Lower leg skin (tissue), 4 donors: ENCODE measurements around the gene COL25A1. TPM values are rescaled to one million over a fixed set of nuclear protein-coding genes. Genes with fewer than 3 reads are reported as not detected.
"Not testable (repeated sequence)": the region's sequence is repeated elsewhere in the genome, so short reads cannot be mapped to it uniquely, and the experiment has no call there.

ENCODE experiments used
- DNase-seq, 2 donors: peaks; one replicate each; pipeline ENCODE4 v3.0.0-alpha.2; 2019; ENCODE audit warnings: low spot score in 2 of 2
- H3K4me3 ChIP-seq: fragments of 200-600 bp; sonication (generic); 2 replicates; pipeline ENCODE4 v1.5.1; 2017; ENCODE audit warnings: mild to moderate bottlenecking, low read depth; ENCODE audit not compliant: poor library complexity, severe bottlenecking
- CTCF ChIP-seq, 3 donors: fragments of 450-650 bp; IDR thresholded peaks; one replicate each; pipeline ENCODE4 v1.5.1; 2016; ENCODE audit warnings: antibody characterized with exemption in 3 of 3, mild to moderate bottlenecking in 3 of 3, moderate library complexity in 2 of 3
- POLR2A ChIP-seq, 2 donors: fragments of 450-650 bp; IDR thresholded peaks; one replicate each; pipeline ENCODE4 v1.6.1; 2016 to 2017; ENCODE audit warnings: antibody characterized with exemption in 2 of 2, mild to moderate bottlenecking in 1 of 2, moderate library complexity in 1 of 2
- WGBS, 2 donors: methylation state at CpG; one replicate each; pipeline ENCODE4 v1.1.5; 2018; 5-methylcytosine and 5-hydroxymethylcytosine counted together
- intact Hi-C: fragments of 100-400 bp; cut with DNase I; formaldehyde crosslinking; loops from one replicate; pipeline ENCODE4 v1.15.0; 2023; ENCODE audit warnings: low total_unique reads
- total RNA-seq, 4 donors: library from RNA; depleted of rRNA; stranded (reverse); fragments of >200 nt; gene quantifications; one replicate each; pipeline ENCODE4 v1.1.0, GENCODE V29; 2016

COL25A1 gene
- total RNA-seq, 4 donors from 2014 or later: 0.42 to 2.4 (median 1.5) TPM

- intact Hi-C loops: no loop called here
- no peak for TF ChIP-seq CTCF (IDR thresholded peaks at IDR 0.05)
- no peak for TF ChIP-seq POLR2A (IDR thresholded peaks at IDR 0.05)
- no peak for DNase-seq
- H3K4me3 ChIP-seq: no peak overlapping the region
- 75% methylated on average over 3 of the region's 3 CpGs for WGBS, 2 donors
Measured at GRCh38 chr4:109111031-109111430, 191.4 kb downstream of the COL25A1 start.

- H3K4me3 ChIP-seq, DNase-seq, intact Hi-C loops: not testable (repeated sequence)
- WGBS, 2 donors: 70 to 80% methylated on average over 2 of the region's 2 CpGs
Measured at GRCh38 chr4:109108215-109108614, 194.2 kb downstream of the COL25A1 start.

GRCh38 chr4:109094056-109094455, 208.4 kb downstream of the COL25A1 start:
- intact Hi-C loops: no loop called here
- DNase-seq: no peak
- WGBS, 2 donors: 50 to 57% methylated on average over 1 of the region's 1 CpG
- TF ChIP-seq POLR2A (IDR thresholded peaks at IDR 0.05) (no peak), CTCF (IDR thresholded peaks at IDR 0.05) (no peak)
- no peak overlapping the region for H3K4me3 ChIP-seq

- WGBS, 2 donors: 81 to 93% methylated on average over 9 of the region's 9 CpGs
- H3K4me3 ChIP-seq: no peak overlapping the region
- no peak for TF ChIP-seq POLR2A (IDR thresholded peaks at IDR 0.05)
- intact Hi-C loops: no loop called here
- no peak for DNase-seq
Measured at GRCh38 chr4:109091727-109092409, 210.6 kb downstream of the COL25A1 start.

DNA sequence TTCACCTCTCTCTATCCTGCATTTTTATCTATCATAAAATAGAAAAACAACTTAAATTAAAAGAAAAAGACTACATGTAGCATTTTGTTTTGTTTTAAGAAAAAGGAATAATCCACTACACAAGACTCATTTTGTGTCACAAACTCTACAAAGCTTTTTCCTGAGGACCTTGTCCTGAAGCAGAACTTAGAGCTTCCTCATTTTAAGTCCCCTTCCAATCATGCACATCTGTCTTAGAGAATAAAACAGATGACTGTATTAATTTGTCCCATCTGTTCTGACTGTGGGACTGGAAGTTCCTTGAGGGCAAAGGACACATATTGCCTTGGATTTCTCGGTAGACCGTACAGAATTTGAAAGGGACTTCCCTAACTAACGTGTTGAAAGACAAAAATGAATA, 218.5 kb downstream of the COL25A1 start:
- no peak overlapping the region for H3K4me3 ChIP-seq
- DNase-seq: no peak
- TF ChIP-seq POLR2A (IDR thresholded peaks at IDR 0.05): no peak
- TF ChIP-seq CTCF (IDR thresholded peaks at IDR 0.05): no peak
- intact Hi-C loops: no loop called here
- WGBS, 2 donors: 85 to 89% methylated on average over 3 of the region's 3 CpGs

- DNase-seq: no peak
- no peak overlapping the region for H3K4me3 ChIP-seq
- WGBS, 2 donors: 70 to 78% methylated on average over 4 of the region's 4 CpGs
- no peak for TF ChIP-seq POLR2A (IDR thresholded peaks at IDR 0.05)
- no peak for TF ChIP-seq CTCF (IDR thresholded peaks at IDR 0.05)
- intact Hi-C loops: no loop called here
Measured at GRCh38 chr4:109079731-109080130, 222.7 kb downstream of the COL25A1 start.

DNA sequence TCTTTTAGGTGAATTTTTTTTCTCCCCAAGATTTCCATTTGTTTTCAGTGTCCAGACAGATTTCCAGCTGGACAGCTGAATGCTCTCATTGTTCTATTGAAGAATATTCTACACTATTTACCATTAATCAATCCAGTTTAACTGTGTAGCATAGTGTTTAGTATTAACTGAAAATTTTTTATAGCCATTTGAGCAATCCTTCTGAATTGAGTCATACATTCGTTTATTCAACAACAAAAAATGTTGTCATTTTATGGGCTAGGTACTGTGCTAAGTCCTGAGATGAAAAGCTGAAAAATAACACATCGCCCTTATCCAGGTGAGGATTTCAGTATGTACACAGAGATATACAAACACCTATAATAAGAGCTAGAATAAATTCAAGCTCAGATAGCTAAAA, 223.3 kb downstream of the COL25A1 start:
- no peak for DNase-seq
- intact Hi-C loops: no loop called here
- 52 to 53% methylated on average over 2 of the region's 2 CpGs for WGBS, 2 donors
- TF ChIP-seq POLR2A (IDR thresholded peaks at IDR 0.05) (no peak), CTCF (IDR thresholded peaks at IDR 0.05) (no peak)
- H3K4me3 ChIP-seq: no peak overlapping the region
